Left lung (tissue), 10 donors: ENCODE measurements around the gene SLC44A5. TPM values are rescaled to one million over a fixed set of nuclear protein-coding genes. Genes with fewer than 3 reads are reported as not detected.
"Not testable (repeated sequence)": the region's sequence is repeated elsewhere in the genome, so short reads cannot be mapped to it uniquely, and the experiment has no call there.

Source experiments
- ATAC-seq: fragments of 200-7000 bp; cut with Tn5 transposase; one replicate; pipeline ENCODE4 v1.9.1; 2020; ENCODE audit warnings: moderate library complexity
- DNase-seq, 4 donors: peaks; one replicate each; pipeline ENCODE4 v3.0.0-alpha.2; 2013 to 2020
- H3K27ac ChIP-seq, 2 donors: fragments of 200-600 bp; sonication (generic) in 1 of 2; one replicate each; pipeline versions ENCODE4 v1.5.0 to v1.8.0; 2020 to 2021
- H3K27me3 ChIP-seq, 2 donors: fragments of 200-600 bp; sonication (generic) in 1 of 2; one replicate each; pipeline versions ENCODE4 v1.5.0 to v1.8.0; 2020 to 2021
- H3K36me3 ChIP-seq, 2 donors: fragments of 200-600 bp; sonication (generic) in 1 of 2; one replicate each; pipeline versions ENCODE4 v1.5.0 to v1.8.0; 2020 to 2021
- H3K4me1 ChIP-seq, 2 donors: fragments of 200-600 bp; one replicate each; pipeline ENCODE4 v1.8.0; 2021
- H3K4me3 ChIP-seq, 2 donors: fragments of 200-600 bp; sonication (generic) in 1 of 2; one replicate each; pipeline versions ENCODE4 v1.5.0 to v1.8.0; 2020 to 2021; ENCODE audit warnings: mild to moderate bottlenecking in 1 of 2
- H3K9me3 ChIP-seq, 2 donors: fragments of 200-600 bp; sonication (generic) in 1 of 2; one replicate each; pipeline versions ENCODE4 v1.5.0 to v1.8.0; 2020 to 2021
- intact Hi-C, 2 donors: fragments of 100-400 bp; cut with DNase I; formaldehyde crosslinking; loops; one replicate each; pipeline versions ENCODE4 v1.11.2 to v1.14.2; 2022
- polyA plus RNA-seq, 6 donors: library from polyadenylated mRNA; unstranded; fragments of 120-200 nt; gene quantifications; one replicate each; pipeline ENCODE4 v1.2.1, GENCODE V29; 2013; ENCODE audit not compliant: insufficient read length in 6 of 6
- total RNA-seq, 2 donors: library from RNA; stranded (reverse); fragmentation: NEBNext Ultra II Directional; extraction: Animal tissue kit (Norgen Biotek cat#: 25700); gene quantifications; one replicate each; pipeline ENCODE4 v1.2.1, GENCODE V29; 2021
- TF ChIP-seq, protein P1 (sequence below), 2 donors: fragments of 200-600 bp; sonication (generic) in 1 of 2; IDR thresholded peaks; one replicate each; pipeline versions ENCODE4 v1.5.0 to v1.8.0; 2021; ENCODE audit warnings: antibody characterized with exemption in 2 of 2
- donor health status: DM: no; HTN: yes; CAD: no.
- donor health status: DM: no; HTN: no; CAD: no.

SLC44A5 gene
- total and polyA plus RNA-seq, 8 donors, result 0.09 to 6.4 (median 2.7) TPM

DNA sequence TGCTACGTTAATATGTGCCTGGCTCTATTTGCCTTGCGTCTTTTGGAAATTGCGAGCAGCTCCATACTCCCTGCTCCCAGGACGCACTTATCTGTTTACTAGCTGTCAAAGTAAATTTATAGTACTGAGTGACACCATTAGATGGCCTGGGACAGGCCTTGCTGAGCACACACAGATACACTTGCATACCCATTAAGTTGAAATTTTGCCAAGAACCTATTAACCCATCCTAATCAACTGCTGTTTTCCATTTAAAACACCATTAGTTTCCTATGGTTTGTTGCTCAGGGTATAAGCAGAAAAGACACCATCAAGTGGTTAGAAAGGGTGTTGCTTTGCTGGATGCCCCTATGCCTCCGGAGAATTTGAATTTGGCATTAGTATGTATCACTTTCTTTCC lies 187.3 kb downstream of the SLC44A5 start:
- no peaks in the 10 kb centered on the region for H3K4me1 ChIP-seq
- no peak for DNase-seq
- no peaks in the 10 kb centered on the region for H3K9me3 ChIP-seq
- no peak overlapping the region for H3K27ac ChIP-seq
- no peak for ATAC-seq
- no peaks in the 10 kb centered on the region for H3K36me3 ChIP-seq
- intact Hi-C loops, result no loop called here
- no peaks in the 10 kb centered on the region for H3K27me3 ChIP-seq
- H3K4me3 ChIP-seq, result no peak overlapping the region
- TF ChIP-seq, protein P1, sequence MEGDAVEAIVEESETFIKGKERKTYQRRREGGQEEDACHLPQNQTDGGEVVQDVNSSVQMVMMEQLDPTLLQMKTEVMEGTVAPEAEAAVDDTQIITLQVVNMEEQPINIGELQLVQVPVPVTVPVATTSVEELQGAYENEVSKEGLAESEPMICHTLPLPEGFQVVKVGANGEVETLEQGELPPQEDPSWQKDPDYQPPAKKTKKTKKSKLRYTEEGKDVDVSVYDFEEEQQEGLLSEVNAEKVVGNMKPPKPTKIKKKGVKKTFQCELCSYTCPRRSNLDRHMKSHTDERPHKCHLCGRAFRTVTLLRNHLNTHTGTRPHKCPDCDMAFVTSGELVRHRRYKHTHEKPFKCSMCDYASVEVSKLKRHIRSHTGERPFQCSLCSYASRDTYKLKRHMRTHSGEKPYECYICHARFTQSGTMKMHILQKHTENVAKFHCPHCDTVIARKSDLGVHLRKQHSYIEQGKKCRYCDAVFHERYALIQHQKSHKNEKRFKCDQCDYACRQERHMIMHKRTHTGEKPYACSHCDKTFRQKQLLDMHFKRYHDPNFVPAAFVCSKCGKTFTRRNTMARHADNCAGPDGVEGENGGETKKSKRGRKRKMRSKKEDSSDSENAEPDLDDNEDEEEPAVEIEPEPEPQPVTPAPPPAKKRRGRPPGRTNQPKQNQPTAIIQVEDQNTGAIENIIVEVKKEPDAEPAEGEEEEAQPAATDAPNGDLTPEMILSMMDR (IDR thresholded peaks at IDR 0.05), result no peak

DNA sequence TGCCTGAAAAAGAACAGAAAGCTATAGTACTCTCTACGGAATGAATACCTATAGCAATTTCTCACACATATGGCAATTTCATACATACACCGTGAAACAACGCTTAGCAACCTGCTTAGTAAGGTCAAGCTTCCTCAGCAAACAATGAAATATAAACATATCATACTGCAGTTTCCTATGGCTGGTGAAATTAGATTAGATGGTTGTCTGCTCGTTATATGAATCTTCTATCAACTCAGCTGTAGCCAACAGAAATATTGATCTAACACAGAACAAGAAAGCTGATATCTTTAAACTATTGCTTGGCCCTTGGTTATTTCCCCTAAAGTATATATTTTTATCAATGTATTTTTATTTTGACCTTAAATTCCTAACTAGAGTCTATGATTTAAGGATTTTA lies 187.8 kb downstream of the SLC44A5 start:
- TF ChIP-seq, protein P1 (IDR thresholded peaks at IDR 0.05), result no peak
- Histone ChIP-seq H3K27me3 (no peaks in the 10 kb centered on the region), H3K9me3 (no peaks in the 10 kb centered on the region), H3K36me3 (no peaks in the 10 kb centered on the region), H3K27ac (no peak overlapping the region), H3K4me3 (no peak overlapping the region), H3K4me1 (no peaks in the 10 kb centered on the region)
- no peak for DNase-seq
- no peak for ATAC-seq
- intact Hi-C loops, result no loop called here

DNA sequence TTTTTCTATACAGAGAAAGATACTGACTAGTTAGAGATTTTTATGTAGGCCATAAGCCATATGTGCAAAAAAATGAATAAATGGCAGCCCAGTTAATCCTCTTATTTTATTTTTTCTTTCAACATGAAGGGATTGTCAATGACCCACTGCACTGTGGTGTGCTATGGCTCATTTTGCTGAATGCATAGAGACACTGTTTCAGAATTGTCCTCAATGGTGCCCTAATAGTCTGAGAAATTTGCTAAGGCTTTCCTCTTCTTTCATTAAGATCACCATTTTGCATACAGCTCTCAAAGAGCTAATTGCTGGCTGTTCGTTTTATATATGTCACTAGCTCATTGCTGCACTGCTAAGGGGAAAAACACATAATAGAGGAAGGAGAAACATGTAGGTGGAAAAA lies 189.5 kb downstream of the SLC44A5 start:
- TF ChIP-seq, protein P1 (IDR thresholded peaks at IDR 0.05), result no peak
- Histone ChIP-seq H3K4me1 (no peaks in the 10 kb centered on the region), H3K9me3 (peaks cover 0 to 2% of the 10 kb centered on the region in 2 donors), H3K27me3 (no peaks in the 10 kb centered on the region), H3K27ac (no peak overlapping the region), H3K36me3 (no peaks in the 10 kb centered on the region), H3K4me3 (no peak overlapping the region)
- ATAC-seq (no peak), DNase-seq (no peak)
- intact Hi-C loops, result no loop called here

DNA sequence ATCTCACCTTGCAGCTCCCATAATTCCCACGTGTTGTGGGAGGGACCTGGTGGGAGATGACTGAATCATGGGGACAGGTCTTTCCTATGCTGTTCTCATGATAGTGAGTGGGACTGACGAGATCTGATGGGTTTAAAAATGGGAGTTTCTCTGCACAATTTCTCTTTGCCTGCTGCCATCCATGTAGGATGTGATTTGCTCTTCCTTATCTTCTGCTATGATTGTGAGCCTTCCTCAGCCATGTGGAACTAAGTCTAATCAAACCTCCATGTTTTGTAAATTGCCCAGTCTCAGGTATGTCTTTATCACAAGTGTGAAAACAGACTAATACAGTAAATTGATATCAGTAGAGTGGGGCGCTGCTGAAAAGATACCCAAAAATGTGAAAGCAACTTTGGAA lies 195.7 kb downstream of the SLC44A5 start:
- no peak for DNase-seq
- no peaks in the 10 kb centered on the region for H3K27me3 ChIP-seq
- no peaks in the 10 kb centered on the region for H3K36me3 ChIP-seq
- peaks cover 0 to 17% of the 10 kb centered on the region in 2 donors for H3K9me3 ChIP-seq
- H3K4me1 ChIP-seq, result no peaks in the 10 kb centered on the region
- TF ChIP-seq, protein P1 (IDR thresholded peaks at IDR 0.05), result no peak
- no peak overlapping the region for H3K27ac ChIP-seq
- ATAC-seq, result no peak
- no peak overlapping the region for H3K4me3 ChIP-seq
- intact Hi-C loops, result no loop called here

DNA sequence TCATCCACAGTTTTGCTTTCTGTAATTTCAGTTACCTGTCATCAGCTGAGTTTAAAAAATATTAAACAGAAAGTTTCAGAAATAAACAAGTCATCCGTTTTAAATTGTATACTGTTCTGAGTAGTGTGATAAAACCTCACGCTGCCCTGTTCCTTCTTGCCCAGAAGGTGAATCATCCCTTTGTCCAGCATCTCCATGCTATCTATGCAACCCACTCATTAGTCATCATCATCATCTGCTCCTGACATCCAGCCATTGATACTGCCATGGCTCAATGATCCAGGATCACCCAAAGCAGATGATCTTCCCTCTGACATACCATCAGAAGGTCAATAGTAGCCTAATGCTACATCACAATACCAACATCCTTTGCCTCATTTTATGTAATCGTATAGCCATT lies 198.3 kb downstream of the SLC44A5 start:
- no peaks in the 10 kb centered on the region for H3K36me3 ChIP-seq
- no peaks in the 10 kb centered on the region for H3K4me1 ChIP-seq
- ATAC-seq (no peak), DNase-seq (no peak)
- no peak overlapping the region for H3K27ac ChIP-seq
- H3K9me3 ChIP-seq, result peaks cover 0 to 19% of the 10 kb centered on the region in 2 donors
- H3K4me3 ChIP-seq, result no peak overlapping the region
- intact Hi-C loops, result no loop called here
- no peaks in the 10 kb centered on the region for H3K27me3 ChIP-seq
- TF ChIP-seq, protein P1 (IDR thresholded peaks at IDR 0.05), result no peak

DNA sequence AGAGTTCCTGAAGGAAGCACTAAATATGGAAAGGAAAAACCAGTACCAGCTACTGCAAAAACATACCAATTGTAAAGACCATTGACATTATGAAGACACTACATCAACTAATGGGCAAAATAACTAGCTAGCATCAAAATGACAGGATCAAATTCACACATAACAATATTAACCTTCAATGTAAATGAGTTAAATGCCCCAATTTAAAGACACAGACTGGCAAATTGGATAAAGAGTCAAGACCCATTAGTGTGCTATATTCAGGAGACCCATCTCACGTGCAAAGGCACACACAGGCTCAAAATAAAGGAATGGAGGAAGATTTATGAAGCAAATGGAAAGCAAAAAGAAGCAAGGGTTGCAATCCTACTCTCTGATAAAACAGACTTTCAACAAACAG lies 206.2 kb downstream of the SLC44A5 start:
- H3K4me1 ChIP-seq, H3K27me3 ChIP-seq, H3K9me3 ChIP-seq, intact Hi-C loops, H3K27ac ChIP-seq, DNase-seq, H3K4me3 ChIP-seq, H3K36me3 ChIP-seq, ATAC-seq: not testable (repeated sequence)

DNA sequence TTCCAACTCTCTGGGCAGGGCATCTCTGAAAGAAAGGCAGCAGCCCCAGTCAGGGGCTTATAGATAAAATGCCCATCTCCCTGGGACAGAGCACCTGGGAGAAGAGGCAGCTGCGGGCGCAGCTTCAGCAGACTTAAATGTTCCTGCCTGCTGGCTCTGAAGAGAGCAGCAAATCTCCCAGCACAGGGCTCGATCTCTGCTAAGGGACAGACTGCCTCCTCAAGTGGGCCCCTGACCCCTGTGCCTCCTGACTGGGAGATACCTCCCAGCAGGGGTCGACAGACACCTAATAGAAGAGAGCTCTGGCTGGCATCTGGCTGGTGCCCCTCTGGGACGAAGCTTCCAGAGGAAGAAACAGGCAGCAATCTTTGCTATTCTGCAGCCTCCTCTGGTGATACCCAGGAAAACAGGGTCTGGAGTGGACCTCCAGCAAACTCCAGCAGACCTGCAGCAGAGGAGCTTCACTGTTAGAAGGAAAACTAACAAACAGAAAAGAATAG lies 207.7 kb downstream of the SLC44A5 start:
- H3K4me3 ChIP-seq, ATAC-seq, H3K4me1 ChIP-seq, H3K27me3 ChIP-seq, DNase-seq, intact Hi-C loops, H3K9me3 ChIP-seq, H3K27ac ChIP-seq, H3K36me3 ChIP-seq: not testable (repeated sequence)
